HG02981 (cell line): ENCODE measurements around the gene AKAP12.
"Not testable (repeated sequence)": the region's sequence is repeated elsewhere in the genome, so short reads cannot be mapped to it uniquely, and the experiment has no call there.

Experiments
- ATAC-seq: cut with Tn5 transposase; IDR thresholded peaks from one replicate; pipeline ENCODE4 v1.9.1; 2021; ENCODE audit warnings: mild to moderate bottlenecking, moderate library complexity; ENCODE audit not compliant: unreplicated experiment

AKAP12 gene

GRCh38 chr6:151377095-151377494 lies 137.3 kb downstream of the AKAP12 start:
- ATAC-seq, result no peak

- ATAC-seq, result peak; percentile 59
These were observed 140.4 kb downstream of the AKAP12 start for GRCh38 chr6:151379933-151380847.

- ATAC-seq, result no peak
These were observed 141.1 kb downstream of the AKAP12 start for GRCh38 chr6:151380848-151381205.

GRCh38 chr6:151381722-151382121 lies 142.0 kb downstream of the AKAP12 start:
- ATAC-seq, result no peak

GRCh38 chr6:151382631-151383030 lies 142.9 kb downstream of the AKAP12 start:
- not testable (repeated sequence) for ATAC-seq

- no peak for ATAC-seq
These were observed 144.4 kb downstream of the AKAP12 start for GRCh38 chr6:151384151-151384550.

- no peak for ATAC-seq
These were observed 145.4 kb downstream of the AKAP12 start for GRCh38 chr6:151385177-151385576.

- ATAC-seq, result no peak
These were observed 147.6 kb downstream of the AKAP12 start for GRCh38 chr6:151387175-151387970.

- no peak for ATAC-seq
These were observed 148.5 kb downstream of the AKAP12 start for GRCh38 chr6:151388236-151388635.

GRCh38 chr6:151388997-151389617 lies 149.3 kb downstream of the AKAP12 start:
- no peak for ATAC-seq

GRCh38 chr6:151389618-151390275 lies 150.0 kb downstream of the AKAP12 start:
- peak; percentile 60 for ATAC-seq

- ATAC-seq, result peak; percentile 76
These were observed 150.6 kb downstream of the AKAP12 start for GRCh38 chr6:151390276-151390850.

GRCh38 chr6:151390851-151391470 lies 151.2 kb downstream of the AKAP12 start:
- peak; percentile 3 for ATAC-seq

GRCh38 chr6:151391471-151392413 lies 152.0 kb downstream of the AKAP12 start, which contains the start of gene ZBTB2:
Gene ZBTB2 (minus strand): TSS chr6:151391559. CDS start chr6:151373637, 17,922 bp downstream.
- peak; percentile 17 for ATAC-seq

GRCh38 chr6:151392427-151392826 lies 152.7 kb downstream of the AKAP12 start:
- ATAC-seq, result no peak

GRCh38 chr6:151393410-151393809 lies 153.6 kb downstream of the AKAP12 start:
- ATAC-seq, result no peak

- ATAC-seq, result no peak
These were observed 159.9 kb downstream of the AKAP12 start for GRCh38 chr6:151399679-151400078.

GRCh38 chr6:151400473-151400872 lies 160.7 kb downstream of the AKAP12 start:
- ATAC-seq, result no peak

- no peak for ATAC-seq
These were observed 162.5 kb downstream of the AKAP12 start for GRCh38 chr6:151402228-151402627.
